Stimulated activated CD4-positive, alpha-beta T cell treated with anti-CD3 and anti-CD28 coated beads, Interleukin-4, amount 100 ng/mL, for 48 hours (primary cell): ENCODE data around the gene CYSRT1.

Experiments used
- DNase-seq, 2 donors: peaks; one replicate each; pipeline ENCODE4 v3.0.0-alpha.2; 2020; ENCODE audit warnings: low read depth in 2 of 2

Gene CYSRT1

GRCh38 chr9:137190315-137190856, 34.6 kb upstream of the CYSRT1 start:
- DNase-seq, result no peak

DNA sequence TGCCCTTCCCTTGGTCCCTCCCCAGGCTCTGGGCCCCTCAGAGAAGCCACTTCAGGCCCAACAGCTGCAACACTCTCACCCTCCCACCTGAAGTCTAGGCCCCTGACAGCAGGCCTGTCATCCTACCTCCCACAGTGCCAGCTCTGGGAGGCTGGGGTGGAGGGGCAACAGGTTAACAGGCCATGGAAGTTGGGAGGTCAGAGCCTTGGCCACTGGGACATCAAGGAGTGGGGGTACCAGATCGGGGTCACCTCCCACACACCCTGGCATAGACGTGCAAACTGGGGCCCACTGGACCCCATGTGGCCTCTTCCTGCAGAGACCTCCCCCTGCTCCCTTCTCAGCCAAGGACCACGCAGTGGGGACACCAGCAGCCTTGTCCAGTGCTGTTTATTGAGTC, 33.7 kb upstream of the CYSRT1 start:
- no peak for DNase-seq

GRCh38 chr9:137191691-137192447, 33.1 kb upstream of the CYSRT1 start:
- no peak for DNase-seq

DNA sequence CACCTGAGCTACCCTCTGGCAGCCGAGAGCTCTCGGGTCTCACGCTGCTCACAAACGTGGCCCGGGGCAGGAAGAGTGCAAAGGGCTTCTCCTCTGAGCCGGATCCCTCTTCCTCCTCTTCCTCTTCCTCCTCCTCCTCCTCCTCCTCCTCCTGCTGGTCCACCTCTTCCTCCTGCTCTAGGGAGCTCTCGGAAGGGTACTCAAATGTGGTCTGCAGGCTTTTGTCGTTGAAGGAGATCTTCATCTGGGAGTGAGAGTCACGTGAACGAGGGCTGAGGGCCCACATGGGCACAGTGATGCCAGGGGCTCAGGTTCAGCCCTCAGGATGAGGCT, 32.6 kb upstream of the CYSRT1 start:
- DNase-seq, result no peak

- DNase-seq, result no peak
Measured at GRCh38 chr9:137192859-137193258, 32.1 kb upstream of the CYSRT1 start.

DNA sequence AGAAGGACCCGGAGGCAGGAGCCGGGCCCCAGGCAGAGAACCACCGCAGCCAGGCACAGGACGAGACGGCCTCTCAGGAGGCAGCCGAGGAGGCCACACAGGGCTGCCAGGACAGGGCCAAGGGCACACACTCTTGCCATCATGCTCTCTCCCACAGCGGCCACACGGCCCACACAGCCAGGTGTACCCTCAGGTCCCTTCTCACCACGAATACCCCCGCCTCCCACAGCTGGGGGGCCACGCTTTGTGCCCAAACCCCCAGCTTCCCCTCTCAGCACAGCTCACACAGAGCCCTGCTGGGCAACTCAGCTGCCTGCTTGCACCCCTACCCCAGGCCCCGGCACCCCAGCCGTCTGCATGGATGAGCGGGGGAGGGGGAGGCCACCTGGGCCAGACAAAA, 31.2 kb upstream of the CYSRT1 start:
- DNase-seq, result no peak

DNA sequence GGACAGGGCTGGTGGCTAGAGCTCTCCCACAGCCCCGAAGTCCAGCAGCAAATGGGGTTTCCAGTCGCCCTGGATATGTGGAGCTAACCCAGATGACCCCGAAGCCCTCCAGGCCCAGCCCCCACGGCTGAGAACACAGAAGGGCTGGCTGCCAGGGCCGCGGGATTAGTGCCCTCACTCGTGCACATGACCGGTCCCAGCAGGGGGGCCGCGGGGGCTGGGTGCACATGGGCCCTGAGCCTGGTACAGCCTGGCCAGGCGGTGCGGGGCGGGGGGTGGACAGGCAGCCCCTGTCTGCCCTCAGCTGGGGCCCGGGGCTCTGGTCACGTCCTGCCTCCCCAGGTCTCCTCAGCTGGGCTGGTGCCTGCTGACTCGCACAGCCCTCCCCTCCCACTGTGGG, 30.6 kb upstream of the CYSRT1 start:
- DNase-seq, result no peak

- no peak for DNase-seq
Measured at GRCh38 chr9:137194909-137195308, 30.1 kb upstream of the CYSRT1 start.

GRCh38 chr9:137195525-137196220, 29.3 kb upstream of the CYSRT1 start:
- no peak for DNase-seq

GRCh38 chr9:137198051-137198901, 26.7 kb upstream of the CYSRT1 start:
- DNase-seq, result no peak

- no peak for DNase-seq
Measured at GRCh38 chr9:137198902-137199283, 26.1 kb upstream of the CYSRT1 start.

DNA sequence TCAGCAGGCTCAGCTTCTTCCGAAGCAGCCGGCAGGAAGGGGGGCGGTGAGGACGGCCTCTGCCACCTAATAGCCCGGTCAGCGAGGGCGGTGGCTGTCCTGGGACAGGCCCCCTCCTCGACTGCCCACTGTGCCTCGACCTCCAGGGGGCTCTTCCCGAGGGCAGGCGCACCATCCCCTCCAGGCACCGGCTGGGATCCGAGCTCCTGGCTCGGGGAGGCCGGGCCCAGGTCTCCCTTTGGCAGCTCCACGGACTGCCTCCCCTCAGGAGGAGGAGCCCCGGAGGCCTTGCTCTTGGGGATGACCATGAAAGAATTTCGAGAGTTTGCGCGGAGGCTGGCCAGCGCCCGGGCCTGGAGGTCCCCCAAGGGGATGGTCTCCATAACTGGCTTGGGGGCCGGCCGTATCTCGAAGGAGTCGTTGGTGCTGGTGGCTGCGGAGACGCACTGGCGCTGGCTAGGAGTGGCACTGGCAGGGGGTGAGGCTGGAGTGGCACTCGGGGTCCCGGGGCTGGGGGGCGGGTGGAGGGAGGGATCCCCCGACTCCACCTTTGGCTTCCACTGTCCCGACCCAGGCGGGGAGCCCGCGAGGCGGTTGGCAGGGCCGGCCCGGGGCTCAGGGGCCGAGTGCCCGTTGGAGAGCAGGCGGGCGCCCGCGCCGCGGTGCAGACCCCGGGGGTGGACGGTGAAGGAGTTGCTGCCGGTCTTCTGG, 25.4 kb upstream of the CYSRT1 start:
- DNase-seq, result no peak

DNA sequence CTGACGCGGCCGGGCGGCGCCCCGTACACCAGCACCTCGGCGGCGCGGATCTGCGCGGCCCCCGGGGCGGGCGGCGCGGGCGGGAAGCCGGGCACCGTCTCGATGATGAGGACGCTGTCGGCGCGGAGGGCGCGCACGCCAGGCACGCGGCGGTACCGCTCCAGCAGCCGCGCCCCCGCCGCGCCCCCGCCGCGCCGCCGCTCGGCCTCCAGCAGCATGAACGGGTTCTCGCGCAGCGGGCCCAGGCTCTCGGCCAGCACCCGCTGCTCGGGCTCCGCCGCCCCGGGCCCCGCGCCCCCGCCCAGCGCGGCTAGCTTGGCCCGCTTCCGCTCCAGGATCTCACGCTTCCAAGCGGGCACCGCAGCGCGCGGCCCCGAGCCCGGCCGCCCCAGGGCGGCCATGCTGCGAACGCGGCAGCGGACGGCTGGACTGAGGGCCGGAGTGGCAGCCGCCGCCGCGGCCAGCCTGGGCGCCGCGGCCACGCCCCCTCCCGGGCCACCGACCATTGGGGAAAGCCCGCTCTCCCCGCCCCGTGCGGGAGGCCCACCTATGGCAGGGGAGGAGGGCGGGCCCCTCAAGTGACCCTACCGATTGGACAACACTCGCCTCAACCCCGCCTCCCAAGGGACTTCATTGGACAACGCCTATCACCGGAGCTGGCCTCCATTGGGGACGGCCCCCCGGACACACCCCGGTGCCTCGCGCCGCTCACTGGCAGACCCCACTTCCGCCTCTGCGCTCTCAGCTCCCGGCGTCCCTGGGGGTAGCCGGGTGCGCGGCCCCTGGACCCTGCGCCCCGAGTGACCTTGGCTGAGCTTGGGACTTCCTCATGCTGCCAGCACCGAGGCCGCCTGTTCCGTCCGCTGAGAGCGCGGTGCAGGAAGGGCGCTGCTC, 24.4 kb upstream of the CYSRT1 start, which contains the start of gene TPRN:
Gene TPRN, minus strand, starts transcription at position 431 of the 894 bp plus-strand sequence. Its CDS starts 30 bp downstream, at position 401.
- peak; percentile 96 to 99 for DNase-seq

DNA sequence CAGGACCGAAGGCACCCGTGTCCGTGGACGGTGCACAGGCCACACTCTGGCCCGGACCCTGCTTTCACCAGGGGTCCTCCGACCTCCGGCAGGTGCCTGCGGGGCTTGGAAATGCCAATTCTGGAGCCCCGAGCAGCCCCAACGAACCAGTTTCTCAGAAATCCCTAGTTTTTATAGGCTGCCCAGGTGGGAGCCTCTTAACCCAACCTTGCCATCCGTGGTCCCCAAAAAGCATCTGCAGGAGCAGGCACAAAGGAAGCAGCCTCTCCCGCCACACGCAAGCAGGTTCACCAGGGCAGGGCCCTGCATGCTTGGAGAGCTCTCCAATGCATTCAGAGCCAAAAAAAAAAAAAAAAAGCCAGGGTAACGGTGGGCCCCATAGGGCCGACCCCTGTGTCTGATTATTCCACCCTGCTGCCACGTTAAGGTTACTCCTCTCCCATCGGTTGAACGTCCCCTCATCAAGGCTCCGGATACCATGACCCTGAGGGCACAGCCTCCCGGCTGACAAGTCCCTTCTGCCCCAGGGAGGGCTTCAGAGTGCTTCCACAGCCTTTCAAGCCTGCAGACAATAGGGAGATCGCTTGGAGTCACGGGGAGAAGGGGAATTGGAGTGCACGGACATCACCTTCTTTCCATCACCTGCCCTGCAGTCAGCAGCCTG, 23.6 kb upstream of the CYSRT1 start:
- no peak for DNase-seq

DNA sequence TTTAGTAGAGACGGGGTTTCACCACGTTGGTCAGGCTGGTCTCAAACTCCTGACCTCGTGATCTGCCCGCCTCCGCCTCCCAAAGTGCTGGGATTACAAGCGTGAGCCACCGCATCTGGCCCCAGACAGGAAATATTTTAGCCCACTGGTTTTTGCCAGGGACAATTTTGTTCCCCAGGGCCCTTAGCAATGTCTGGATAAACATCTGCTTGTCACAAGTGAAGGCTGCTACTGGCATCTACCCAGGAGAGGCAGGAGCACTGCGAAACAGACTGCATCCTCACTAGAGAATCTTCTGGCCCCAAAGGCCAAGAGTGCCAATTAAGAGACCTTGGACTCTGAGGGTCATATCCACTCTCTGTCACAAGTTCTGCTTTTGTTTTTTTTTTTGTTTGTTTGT, 22.0 kb upstream of the CYSRT1 start:
- DNase-seq, result no peak

GRCh38 chr9:137204731-137205125, 20.2 kb upstream of the CYSRT1 start:
- DNase-seq, result no peak

GRCh38 chr9:137205126-137206069, 19.6 kb upstream of the CYSRT1 start, which contains the start of the genes NDOR1 and TMEM203:
Gene NDOR1, plus strand, starts transcription at chr9:137205700. Its CDS starts 78 bp downstream, at chr9:137205778.
Gene TMEM203, minus strand, starts transcription at chr9:137205648. Its CDS starts 234 bp downstream, at chr9:137205414.
- DNase-seq, result peak; percentile 93 to 94

GRCh38 chr9:137206602-137207001, 18.4 kb upstream of the CYSRT1 start:
- no peak for DNase-seq

- no peak for DNase-seq
Measured at GRCh38 chr9:137211532-137211931, 13.4 kb upstream of the CYSRT1 start.
